Stimulated activated CD4-positive, alpha-beta T cell treated with anti-CD3 and anti-CD28 coated beads, Interleukin-2, amount 100 ng/mL, for 24 hours (primary cell): ENCODE results near the gene PPP1R26.
"Not testable (repeated sequence)": the region's sequence is repeated elsewhere in the genome, so short reads cannot be mapped to it uniquely, and the experiment has no call there.

ENCODE experiments used
- DNase-seq, 2 donors: peaks; one replicate each; pipeline ENCODE4 v3.0.0-alpha.2; 2020

PPP1R26 gene

GRCh38 chr9:135479469-135480052 is at the start of gene PPP1R26:
TSS of gene PPP1R26 (plus strand) at chr9:135479782. CDS start at chr9:135484511, 4,729 bp downstream.
- DNase-seq = no peak

GRCh38 chr9:135437259-135437658 is 42.3 kb upstream of the PPP1R26 start:
- DNase-seq = no peak

GRCh38 chr9:135437696-135438095 is 41.9 kb upstream of the PPP1R26 start:
- DNase-seq = not testable (repeated sequence)

- peak; percentile 57 to 60 for DNase-seq
These were observed 40.9 kb upstream of the PPP1R26 start for GRCh38 chr9:135438581-135439232.

- DNase-seq = not testable (repeated sequence)
These were observed 40.1 kb upstream of the PPP1R26 start for GRCh38 chr9:135439514-135439913.

- DNase-seq = no peak
These were observed 39.7 kb upstream of the PPP1R26 start for GRCh38 chr9:135439916-135440315.

GRCh38 chr9:135440620-135441019 is 39.0 kb upstream of the PPP1R26 start:
- DNase-seq = no peak

GRCh38 chr9:135441105-135442071 is 38.2 kb upstream of the PPP1R26 start:
- DNase-seq = not testable (repeated sequence)

GRCh38 chr9:135442075-135442474 is 37.5 kb upstream of the PPP1R26 start:
- DNase-seq = no peak

GRCh38 chr9:135443797-135444425 is 35.7 kb upstream of the PPP1R26 start:
- no peak for DNase-seq

- DNase-seq = no peak
These were observed 32.5 kb upstream of the PPP1R26 start for GRCh38 chr9:135447126-135447525.

GRCh38 chr9:135448663-135449100 is 30.9 kb upstream of the PPP1R26 start:
- DNase-seq = no peak

GRCh38 chr9:135449532-135449931 is 30.1 kb upstream of the PPP1R26 start:
- DNase-seq = not testable (repeated sequence)

- DNase-seq = no peak
These were observed 28.6 kb upstream of the PPP1R26 start for GRCh38 chr9:135450956-135451355.

- not testable (repeated sequence) for DNase-seq
These were observed 27.7 kb upstream of the PPP1R26 start for GRCh38 chr9:135451909-135452308.

GRCh38 chr9:135454737-135455136 is 24.8 kb upstream of the PPP1R26 start:
- DNase-seq = no peak

- no peak for DNase-seq
These were observed 24.1 kb upstream of the PPP1R26 start for GRCh38 chr9:135455401-135456030.

- no peak for DNase-seq
These were observed 23.0 kb upstream of the PPP1R26 start for GRCh38 chr9:135456436-135457104.

GRCh38 chr9:135458478-135458877 is 21.1 kb upstream of the PPP1R26 start:
- not testable (repeated sequence) for DNase-seq

GRCh38 chr9:135461936-135462335 is 17.6 kb upstream of the PPP1R26 start:
- no peak for DNase-seq

- no peak for DNase-seq
These were observed 16.4 kb upstream of the PPP1R26 start for GRCh38 chr9:135463140-135463539.

GRCh38 chr9:135464181-135464580 is 15.4 kb upstream of the PPP1R26 start:
- DNase-seq = no peak
